ENCODE data around the gene RAB3B. TPM values are rescaled to one million over a fixed set of nuclear protein-coding genes. Genes with fewer than 3 reads are reported as not detected.
"Not testable (repeated sequence)": the region's sequence is repeated elsewhere in the genome, so short reads cannot be mapped to it uniquely, and the experiment has no call there.

The RAB3B gene, protein sequence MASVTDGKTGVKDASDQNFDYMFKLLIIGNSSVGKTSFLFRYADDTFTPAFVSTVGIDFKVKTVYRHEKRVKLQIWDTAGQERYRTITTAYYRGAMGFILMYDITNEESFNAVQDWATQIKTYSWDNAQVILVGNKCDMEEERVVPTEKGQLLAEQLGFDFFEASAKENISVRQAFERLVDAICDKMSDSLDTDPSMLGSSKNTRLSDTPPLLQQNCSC
- 10.1 TPM for polyA plus RNA-seq (2013, experiment 1 of 2)
- polyA plus RNA-seq (2013, experiment 2 of 2) = 7.4 TPM

DNA sequence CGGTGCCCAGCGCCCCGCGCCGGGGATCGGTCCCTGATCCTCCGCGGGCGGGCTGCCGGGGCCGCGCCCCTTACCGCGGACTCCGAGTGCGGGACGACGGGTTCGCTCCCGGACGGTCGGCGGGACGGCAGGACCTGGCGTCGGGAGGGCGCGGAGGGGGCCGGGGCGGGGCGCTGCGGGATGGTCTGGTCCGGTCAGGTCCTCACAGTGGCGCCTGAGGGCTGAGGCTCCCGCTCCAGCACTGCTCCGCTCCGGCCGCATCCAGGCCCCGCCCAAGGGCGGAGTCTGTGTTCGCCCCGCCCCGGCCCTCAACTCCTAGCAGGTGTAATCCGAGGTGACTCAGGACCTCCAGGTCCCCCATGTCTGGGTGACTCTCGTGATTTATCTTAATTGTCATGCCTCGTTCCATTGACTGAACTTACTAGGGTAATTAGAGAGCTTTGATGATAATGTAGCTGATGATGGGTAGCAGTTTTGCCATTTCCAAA, at the start of gene RAB3B:
RAB3B (minus strand) TSS at position 223 of the 488 bp plus-strand sequence. CDS start 13,583 bp downstream, outside the sequence.
- no peaks in the 10 kb centered on the region for H3K9me3 ChIP-seq (ENCODE audit: control insufficient read depth, low read length)
- H3K36me3 ChIP-seq (ENCODE audit: control insufficient read depth, insufficient read depth, low read length) = no peaks in the 10 kb centered on the region
- H3K4me1 ChIP-seq (ENCODE audit: control insufficient read depth, insufficient read depth, low read length, poor library complexity, severe bottlenecking) = no peaks in the 10 kb centered on the region
- no peak within 1 kb of the TSS for H3K27ac ChIP-seq (ENCODE audit: low read depth, low read length, severe bottlenecking)
- peak within 1 kb of the TSS; percentile 71 for H3K4me3 ChIP-seq (ENCODE audit: extremely low read depth, insufficient read depth, low read length, poor library complexity, severe bottlenecking)
- 0% methylated on average over 18 to 46 of the region's 46 CpGs for WGBS, 2 experiments (ENCODE audit: insufficient coverage in 2 of 2)

DNA sequence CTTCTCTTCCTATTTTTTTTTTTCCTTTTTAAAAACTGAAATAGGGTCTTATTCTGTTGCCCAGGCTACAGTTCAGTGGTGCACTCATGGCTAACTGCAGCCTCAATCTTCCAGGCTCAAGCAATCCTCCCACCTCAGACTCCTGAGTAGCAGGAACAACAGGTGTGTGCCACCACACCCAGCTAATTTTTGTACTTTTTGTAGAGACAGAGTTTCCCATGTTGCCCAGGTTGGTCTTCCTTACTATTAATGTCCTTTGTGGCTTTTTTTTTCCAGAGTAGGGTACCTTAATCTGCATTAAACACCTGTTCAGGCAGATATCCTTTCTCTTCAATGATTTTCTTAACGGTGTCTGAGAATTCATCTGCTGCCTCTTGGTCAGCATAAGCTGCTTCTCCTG, 47.4 kb upstream of the RAB3B start:
- Histone ChIP-seq H3K4me1 (ENCODE audit: control insufficient read depth, insufficient read depth, low read length, poor library complexity, severe bottlenecking) (no peaks in the 10 kb centered on the region), H3K27ac (ENCODE audit: low read depth, low read length, severe bottlenecking) (no peak overlapping the region), H3K4me3 (ENCODE audit: extremely low read depth, insufficient read depth, low read length, poor library complexity, severe bottlenecking) (no peak overlapping the region), H3K36me3 (ENCODE audit: control insufficient read depth, insufficient read depth, low read length) (peaks cover 39% of the 10 kb centered on the region), H3K9me3 (ENCODE audit: control insufficient read depth, low read length) (no peaks in the 10 kb centered on the region)
- WGBS, 2 experiments (ENCODE audit: insufficient coverage in 2 of 2) = 70 to 100% methylated on average over 1 of the region's 1 CpG

DNA sequence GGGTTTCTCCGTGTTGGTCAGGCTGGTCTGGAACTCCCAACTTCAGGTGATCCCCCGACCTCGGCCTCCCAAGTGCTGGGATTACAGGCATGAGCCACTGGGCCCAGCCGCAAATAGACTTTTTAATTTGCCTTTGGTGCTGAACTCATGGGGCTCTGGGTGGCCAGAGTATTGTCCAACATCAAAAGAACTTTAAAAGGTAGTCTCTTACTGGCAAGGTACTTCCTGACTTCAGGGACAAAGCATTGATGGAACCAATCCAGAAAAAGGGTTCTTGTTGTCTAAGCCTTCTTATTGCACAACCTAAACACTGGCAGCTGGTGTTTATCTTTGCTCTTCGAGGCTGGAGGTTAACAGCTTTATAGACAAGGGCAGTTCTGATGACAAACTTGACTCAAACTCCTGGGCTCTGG, 46.9 kb upstream of the RAB3B start:
- H3K9me3 ChIP-seq (ENCODE audit: control insufficient read depth, low read length) = no peaks in the 10 kb centered on the region
- H3K4me3 ChIP-seq (ENCODE audit: extremely low read depth, insufficient read depth, low read length, poor library complexity, severe bottlenecking) = no peak overlapping the region
- 93 to 94% methylated on average over 5 of the region's 5 CpGs for WGBS, 2 experiments (ENCODE audit: insufficient coverage in 2 of 2)
- no peak overlapping the region for H3K27ac ChIP-seq (ENCODE audit: low read depth, low read length, severe bottlenecking)
- H3K4me1 ChIP-seq (ENCODE audit: control insufficient read depth, insufficient read depth, low read length, poor library complexity, severe bottlenecking) = no peaks in the 10 kb centered on the region
- H3K36me3 ChIP-seq (ENCODE audit: control insufficient read depth, insufficient read depth, low read length) = peaks cover 39% of the 10 kb centered on the region

DNA sequence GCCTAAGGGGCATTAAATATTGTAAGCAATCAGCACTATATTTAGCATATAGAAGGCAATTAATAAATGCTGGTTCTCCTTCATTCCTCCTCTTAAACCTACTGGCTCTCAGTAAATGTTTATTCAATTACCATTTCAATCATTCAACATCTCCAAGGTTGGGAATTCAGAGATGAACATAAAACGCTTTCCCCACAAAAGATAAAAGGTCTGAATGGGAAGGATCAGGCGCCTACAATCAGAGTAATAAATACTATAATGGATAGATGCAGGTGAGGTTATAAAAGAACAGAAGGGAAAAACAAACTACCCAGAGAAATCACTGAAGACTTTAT, 43.5 kb upstream of the RAB3B start:
- Histone ChIP-seq H3K27ac (ENCODE audit: low read depth, low read length, severe bottlenecking) (peak overlapping the region; percentile 65), H3K9me3 (ENCODE audit: control insufficient read depth, low read length) (no peaks in the 10 kb centered on the region), H3K36me3 (ENCODE audit: control insufficient read depth, insufficient read depth, low read length) (peaks cover 26% of the 10 kb centered on the region), H3K4me3 (ENCODE audit: extremely low read depth, insufficient read depth, low read length, poor library complexity, severe bottlenecking) (no peak overlapping the region), H3K4me1 (ENCODE audit: control insufficient read depth, insufficient read depth, low read length, poor library complexity, severe bottlenecking) (no peaks in the 10 kb centered on the region)
- WGBS, 2 experiments (ENCODE audit: insufficient coverage in 2 of 2) = no CpG with 5 or more reads among the region's 2 CpGs

DNA sequence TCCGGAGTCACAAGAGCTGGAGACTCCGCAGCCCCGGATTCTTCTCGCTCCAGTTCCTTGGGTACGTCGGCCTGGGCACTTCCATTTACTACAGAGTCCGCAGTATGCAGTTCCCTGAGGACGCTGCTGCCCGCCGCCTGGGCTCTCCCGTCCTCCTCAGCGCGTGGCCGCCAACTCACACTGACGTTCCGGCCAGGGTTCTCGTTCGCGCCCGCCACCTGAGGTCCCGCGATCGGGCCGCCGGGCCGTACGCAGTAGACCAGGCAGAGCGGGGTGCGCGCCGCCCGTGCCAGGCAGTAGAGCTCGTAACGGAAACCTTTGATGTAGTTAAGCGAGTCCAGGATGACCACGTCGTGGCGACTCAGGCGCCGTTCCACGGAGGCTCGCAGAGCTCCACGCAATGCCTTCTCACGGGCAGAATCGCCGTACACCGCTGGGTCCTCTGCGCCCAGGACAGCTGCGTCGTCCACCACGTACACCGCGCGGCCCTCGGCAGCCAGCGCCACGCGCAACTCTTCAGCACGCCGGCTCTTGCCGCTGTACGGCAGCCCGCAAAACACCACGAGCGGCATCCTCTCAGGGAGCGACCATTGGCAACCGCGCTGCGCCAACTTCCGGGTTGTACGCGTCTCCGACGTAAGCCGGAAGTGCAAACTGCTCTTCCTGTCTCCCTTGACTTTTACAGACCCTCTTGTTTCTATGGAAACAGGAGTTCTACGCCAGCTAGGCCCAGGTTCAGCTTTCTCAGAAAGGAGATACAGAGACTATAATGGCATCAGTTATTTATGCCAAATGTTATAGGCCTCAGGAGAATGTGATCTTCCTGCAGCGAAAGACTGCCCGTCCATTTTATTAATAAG, 42.9 kb upstream of the RAB3B start, which contains the start of gene KTI12:
KTI12 (minus strand) TSS at position 621 of the 860 bp plus-strand sequence; CDS start at position 572, 49 bp downstream.
- Histone ChIP-seq H3K9me3 (ENCODE audit: control insufficient read depth, low read length) (no peaks in the 10 kb centered on the region), H3K27ac (ENCODE audit: low read depth, low read length, severe bottlenecking) (peak within 1 kb of the TSS; percentile 86), H3K4me1 (ENCODE audit: control insufficient read depth, insufficient read depth, low read length, poor library complexity, severe bottlenecking) (no peaks in the 10 kb centered on the region), H3K36me3 (ENCODE audit: control insufficient read depth, insufficient read depth, low read length) (peaks cover 25% of the 10 kb centered on the region), H3K4me3 (ENCODE audit: extremely low read depth, insufficient read depth, low read length, poor library complexity, severe bottlenecking) (peak within 1 kb of the TSS; percentile 80)
- WGBS, 2 experiments (ENCODE audit: insufficient coverage in 2 of 2) = 1 to 2% methylated on average over 64 to 75 of the region's 78 CpGs

DNA sequence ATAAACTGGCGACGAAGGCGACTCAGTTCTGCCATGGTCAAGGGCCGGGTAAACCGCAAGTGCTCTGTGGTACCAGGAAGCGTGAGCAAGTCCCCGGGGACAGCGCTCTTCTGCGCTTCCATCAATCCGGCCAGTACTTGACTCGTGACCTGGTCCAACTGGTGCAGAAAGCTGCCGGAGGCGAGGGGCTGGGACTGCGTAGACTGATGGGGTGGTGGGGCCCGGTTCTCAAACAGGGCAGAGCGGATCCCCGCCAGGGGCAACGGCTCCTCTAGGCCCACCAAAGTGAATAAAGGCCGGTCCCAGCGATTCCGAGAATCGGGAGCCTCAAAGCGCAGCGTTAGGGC, 42.3 kb upstream of the RAB3B start:
- H3K36me3 ChIP-seq (ENCODE audit: control insufficient read depth, insufficient read depth, low read length) = peaks cover 23% of the 10 kb centered on the region
- H3K27ac ChIP-seq (ENCODE audit: low read depth, low read length, severe bottlenecking) = no peak overlapping the region
- WGBS, 2 experiments (ENCODE audit: insufficient coverage in 2 of 2) = 15 to 18% methylated on average over 23 to 24 of the region's 24 CpGs
- H3K4me3 ChIP-seq (ENCODE audit: extremely low read depth, insufficient read depth, low read length, poor library complexity, severe bottlenecking) = peak overlapping the region; percentile 80
- no peaks in the 10 kb centered on the region for H3K4me1 ChIP-seq (ENCODE audit: control insufficient read depth, insufficient read depth, low read length, poor library complexity, severe bottlenecking)
- H3K9me3 ChIP-seq (ENCODE audit: control insufficient read depth, low read length) = no peaks in the 10 kb centered on the region

DNA sequence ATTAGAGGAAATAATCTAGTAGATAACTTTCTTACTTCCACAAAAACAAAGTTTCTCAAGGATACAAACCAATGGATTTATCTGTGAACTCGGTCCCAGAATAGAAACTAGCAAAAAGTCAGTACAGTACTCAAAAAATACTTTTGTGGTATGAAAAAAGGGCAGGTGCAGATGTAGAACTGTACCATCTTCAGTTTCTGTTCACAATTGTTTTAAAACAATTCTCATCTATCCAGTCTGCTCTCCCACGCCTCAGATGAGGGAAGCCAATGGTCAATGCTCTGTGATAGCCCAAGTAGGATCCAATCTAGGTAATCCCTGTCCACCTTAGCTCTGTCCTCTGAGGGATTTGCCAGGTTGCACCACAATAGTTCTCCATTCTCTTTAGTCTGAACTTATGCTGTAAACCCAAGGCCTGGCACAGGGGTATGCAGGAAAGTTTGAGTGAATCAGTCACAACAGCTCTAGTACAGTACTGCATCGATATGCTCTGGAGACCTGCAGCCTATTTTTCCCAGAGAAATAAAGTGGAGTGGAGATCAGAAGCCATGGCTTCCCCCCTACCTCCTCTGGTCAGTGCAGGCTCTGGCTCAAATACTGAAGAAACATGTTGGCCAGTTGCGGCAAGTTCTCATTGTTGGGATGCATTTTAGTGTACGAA, 41.8 kb upstream of the RAB3B start:
- H3K9me3 ChIP-seq (ENCODE audit: control insufficient read depth, low read length) = no peaks in the 10 kb centered on the region
- H3K4me3 ChIP-seq (ENCODE audit: extremely low read depth, insufficient read depth, low read length, poor library complexity, severe bottlenecking) = peak overlapping the region; percentile 80
- no peaks in the 10 kb centered on the region for H3K4me1 ChIP-seq (ENCODE audit: control insufficient read depth, insufficient read depth, low read length, poor library complexity, severe bottlenecking)
- peaks cover 22% of the 10 kb centered on the region for H3K36me3 ChIP-seq (ENCODE audit: control insufficient read depth, insufficient read depth, low read length)
- 47 to 59% methylated on average over 3 to 4 of the region's 5 CpGs for WGBS, 2 experiments (ENCODE audit: insufficient coverage in 2 of 2)
- no peak overlapping the region for H3K27ac ChIP-seq (ENCODE audit: low read depth, low read length, severe bottlenecking)

DNA sequence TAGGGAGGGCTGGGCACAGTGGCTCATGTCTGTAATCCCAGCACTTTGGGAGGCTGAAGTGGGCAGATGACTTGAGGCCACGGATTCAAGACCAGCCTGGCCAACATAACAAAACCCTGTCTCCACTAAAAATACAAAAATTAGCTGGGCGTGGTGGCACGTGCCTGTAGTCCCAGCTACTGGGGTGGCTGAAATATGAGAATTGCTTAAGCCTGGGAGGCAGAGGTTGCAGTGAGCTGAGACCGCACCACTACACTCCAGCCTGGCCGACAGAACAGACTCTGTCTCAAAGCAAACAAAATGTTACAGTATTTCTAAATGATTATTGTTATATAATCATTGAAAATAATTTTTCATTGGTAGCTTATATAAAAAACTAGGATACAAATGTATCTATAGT, 38.3 kb upstream of the RAB3B start:
- H3K27ac ChIP-seq (ENCODE audit: low read depth, low read length, severe bottlenecking); H3K4me1 ChIP-seq (ENCODE audit: control insufficient read depth, insufficient read depth, low read length, poor library complexity, severe bottlenecking); H3K9me3 ChIP-seq (ENCODE audit: control insufficient read depth, low read length); H3K4me3 ChIP-seq (ENCODE audit: extremely low read depth, insufficient read depth, low read length, poor library complexity, severe bottlenecking): not testable (repeated sequence)
- 92% methylated on average over 2 of the region's 5 CpGs; no CpG with 5 or more reads in 1 of the 2 experiments for WGBS, 2 experiments (ENCODE audit: insufficient coverage in 2 of 2)
- peaks cover 39% of the 10 kb centered on the region for H3K36me3 ChIP-seq (ENCODE audit: control insufficient read depth, insufficient read depth, low read length)

DNA sequence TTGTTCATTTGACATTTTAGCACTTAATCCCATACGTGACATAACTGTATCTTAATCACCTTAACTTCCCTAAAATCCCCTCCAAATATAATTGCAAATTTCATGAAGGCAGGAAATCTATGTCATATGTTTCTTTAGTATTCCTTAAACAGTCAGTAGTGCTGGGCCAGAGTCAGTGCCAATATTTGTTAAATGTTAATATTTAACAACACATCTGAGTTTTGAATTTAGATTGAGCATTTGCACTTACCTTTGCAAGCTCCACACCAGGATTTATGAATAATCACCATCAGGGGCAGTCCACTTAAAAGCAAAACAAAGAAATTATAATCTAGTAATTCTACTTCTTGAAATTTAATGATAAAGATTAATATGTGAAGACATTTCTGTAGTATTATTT, 37.8 kb upstream of the RAB3B start:
- no peaks in the 10 kb centered on the region for H3K9me3 ChIP-seq (ENCODE audit: control insufficient read depth, low read length)
- peaks cover 44% of the 10 kb centered on the region for H3K36me3 ChIP-seq (ENCODE audit: control insufficient read depth, insufficient read depth, low read length)
- no peak overlapping the region for H3K27ac ChIP-seq (ENCODE audit: low read depth, low read length, severe bottlenecking)
- H3K4me3 ChIP-seq (ENCODE audit: extremely low read depth, insufficient read depth, low read length, poor library complexity, severe bottlenecking) = no peak overlapping the region
- H3K4me1 ChIP-seq (ENCODE audit: control insufficient read depth, insufficient read depth, low read length, poor library complexity, severe bottlenecking) = no peaks in the 10 kb centered on the region
- 100% methylated on average over 1 of the region's 1 CpG for WGBS, 2 experiments (ENCODE audit: insufficient coverage in 2 of 2)

DNA sequence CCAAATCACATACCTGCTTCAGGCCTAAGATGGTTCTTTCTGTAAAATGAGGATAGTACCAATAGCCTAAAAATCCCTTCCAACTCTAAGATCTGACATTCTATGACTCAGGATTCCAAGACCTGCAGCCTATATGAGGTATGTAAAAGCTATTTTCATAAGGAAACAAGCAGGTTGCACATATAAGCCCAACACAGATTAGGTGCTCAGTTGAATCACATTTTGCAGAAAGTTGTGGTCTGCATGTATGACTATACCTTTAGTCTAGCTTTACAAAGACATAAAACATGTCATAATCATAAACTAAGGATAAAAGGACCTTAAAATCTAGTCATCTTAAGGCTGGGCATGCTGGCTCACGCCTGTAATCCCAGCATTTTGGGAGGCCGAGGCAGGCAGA, 35.8 kb upstream of the RAB3B start:
- Histone ChIP-seq H3K27ac (ENCODE audit: low read depth, low read length, severe bottlenecking) (no peak overlapping the region), H3K4me1 (ENCODE audit: control insufficient read depth, insufficient read depth, low read length, poor library complexity, severe bottlenecking) (no peaks in the 10 kb centered on the region), H3K36me3 (ENCODE audit: control insufficient read depth, insufficient read depth, low read length) (peaks cover 56% of the 10 kb centered on the region), H3K4me3 (ENCODE audit: extremely low read depth, insufficient read depth, low read length, poor library complexity, severe bottlenecking) (no peak overlapping the region), H3K9me3 (ENCODE audit: control insufficient read depth, low read length) (no peaks in the 10 kb centered on the region)
- WGBS, 2 experiments (ENCODE audit: insufficient coverage in 2 of 2) = 100% methylated on average over 2 of the region's 2 CpGs
